SU-DHL-6 (cell line): ENCODE results near the gene TOP1.

Experiments
- H2AFZ ChIP-seq: fragments of 200-600 bp; sonication (generic); 2 replicates; pipeline ENCODE4 v1.6.1; 2014; ENCODE audit warnings: low read depth, mild to moderate bottlenecking, moderate library complexity, mixed read lengths, antibody characterized with exemption, low read length; ENCODE audit not compliant: severe bottlenecking
- H3F3A ChIP-seq: fragments of 200-600 bp; shearing (Covaris generic); 2 replicates; pipeline ENCODE4 v1.6.0; 2016; ENCODE audit warnings: antibody characterized with exemption, mild to moderate bottlenecking; ENCODE audit not compliant: insufficient read depth
- H3K27ac ChIP-seq: fragments of 200-600 bp; sonication (generic); 2 replicates; pipeline ENCODE4 v1.5.1; 2016; ENCODE audit warnings: low read depth, mild to moderate bottlenecking, low read length, moderate library complexity, mixed read lengths
- H3K27me3 ChIP-seq: fragments of 200-600 bp; sonication (generic), shearing (Covaris generic); 2 replicates; pipeline ENCODE4 v1.6.0; 2014; ENCODE audit warnings: mild to moderate bottlenecking, low read length
- H3K36me3 ChIP-seq: fragments of 200-600 bp; sonication (generic); 2 replicates; pipeline ENCODE4 v1.6.1; 2014; ENCODE audit warnings: mild to moderate bottlenecking, low read length, mixed read lengths
- H3K4me2 ChIP-seq: fragments of 300-600, 200-600 bp; shearing (Covaris generic), sonication (generic); 2 replicates; pipeline ENCODE4 v1.6.0; 2014; ENCODE audit warnings: low read length, low read depth, mild to moderate bottlenecking; ENCODE audit not compliant: poor library complexity, severe bottlenecking
- H3K4me3 ChIP-seq: fragments of 200-600 bp; sonication (generic); 2 replicates; pipeline ENCODE4 v1.5.1; 2014; ENCODE audit warnings: antibody characterized with exemption, low read length, mild to moderate bottlenecking, mixed read lengths; ENCODE audit not compliant: insufficient read depth, poor library complexity, severe bottlenecking
- H3K79me2 ChIP-seq: fragments of 200-600 bp; sonication (generic); 2 replicates; pipeline ENCODE4 v1.6.1; 2014; ENCODE audit warnings: mild to moderate bottlenecking, low read length, moderate library complexity; ENCODE audit not compliant: insufficient read depth
- H3K9ac ChIP-seq: fragments of 200-600 bp; sonication (generic); 2 replicates; pipeline ENCODE4 v1.7.0; 2014; ENCODE audit warnings: mild to moderate bottlenecking, low read length
- H3K9me2 ChIP-seq: fragments of 200-600 bp; sonication (generic); replicated peaks from 2 replicates; pipeline ENCODE4 v1.6.1; 2014; ENCODE audit warnings: low read length; ENCODE audit not compliant: insufficient read depth
- H3K9me3 ChIP-seq: fragments of 200-600 bp; sonication (generic); 2 replicates; pipeline ENCODE4 v1.6.1; 2014; ENCODE audit warnings: low read length, mixed read lengths; ENCODE audit not compliant: insufficient read depth
- H4K20me1 ChIP-seq: fragments of 200-600 bp; sonication (generic); 2 replicates; pipeline ENCODE4 v1.6.1; 2014; ENCODE audit warnings: low read depth, mild to moderate bottlenecking, antibody characterized with exemption, low read length, moderate library complexity, mixed read lengths
- CTCF ChIP-seq: fragments of 200-600 bp; sonication (generic); IDR thresholded peaks from one replicate; pipeline ENCODE4 v1.5.1; 2017; ENCODE audit warnings: antibody characterized with exemption, mild to moderate bottlenecking, low read length, moderate library complexity; ENCODE audit not compliant: insufficient read depth, poor library complexity, severe bottlenecking
- EZH2phosphoT487 ChIP-seq: fragments of 200-600 bp; sonication (generic), shearing (Covaris generic); conservative IDR thresholded peaks from 2 replicates; pipeline ENCODE4 v1.6.1; 2018; ENCODE audit warnings: mild to moderate bottlenecking, antibody characterized with exemption, low read length, moderate library complexity, mixed read lengths

TOP1 gene

GRCh38 chr20:41098703-41099250, 70.2 kb downstream of the TOP1 start:
- Histone ChIP-seq H3K27ac (no peak overlapping the region), H3K4me3 (no peak overlapping the region), H3F3A (peaks cover 14% of the 10 kb centered on the region), H3K36me3 (peaks cover 68% of the 10 kb centered on the region), H3K4me2 (no peak overlapping the region), H4K20me1 (no peaks in the 10 kb centered on the region), H3K9me3 (no peaks in the 10 kb centered on the region), H3K9me2 (no peaks in the 10 kb centered on the region), H3K79me2 (no peaks in the 10 kb centered on the region), H3K9ac (no peak overlapping the region), H2AFZ (no peak overlapping the region), H3K27me3 (no peaks in the 10 kb centered on the region)
- TF ChIP-seq EZH2phosphoT487 = no peak
- TF ChIP-seq CTCF = no peak

- no peak overlapping the region for H3K4me3 ChIP-seq
- no peak overlapping the region for H3K4me2 ChIP-seq
- no peaks in the 10 kb centered on the region for H3K27me3 ChIP-seq
- H3K36me3 ChIP-seq = peaks cover 70% of the 10 kb centered on the region
- H3K27ac ChIP-seq = no peak overlapping the region
- no peaks in the 10 kb centered on the region for H3K9me3 ChIP-seq
- no peaks in the 10 kb centered on the region for H4K20me1 ChIP-seq
- H3K9me2 ChIP-seq = no peaks in the 10 kb centered on the region
- H3K9ac ChIP-seq = no peak overlapping the region
- TF ChIP-seq CTCF (no peak), EZH2phosphoT487 (no peak)
- H3K79me2 ChIP-seq = no peaks in the 10 kb centered on the region
- H2AFZ ChIP-seq = no peak overlapping the region
- peaks cover 5% of the 10 kb centered on the region; the same call in 1 of the 2 replicates for H3F3A ChIP-seq
Observed at GRCh38 chr20:41100001-41100480, 71.4 kb downstream of the TOP1 start.

GRCh38 chr20:41101660-41102059, 73.0 kb downstream of the TOP1 start:
- peaks cover 74% of the 10 kb centered on the region for H3K36me3 ChIP-seq
- no peak for TF ChIP-seq CTCF
- no peak for TF ChIP-seq EZH2phosphoT487

More at GRCh38 chr20:41101660-41102059, 73.0 kb downstream of the TOP1 start:
- H3F3A ChIP-seq = peaks cover 3% of the 10 kb centered on the region
- no peaks in the 10 kb centered on the region for H3K27me3 ChIP-seq
- H3K9me3 ChIP-seq = no peaks in the 10 kb centered on the region
- no peak overlapping the region for H3K4me3 ChIP-seq
- H3K9ac ChIP-seq = no peak overlapping the region
- no peak overlapping the region for H2AFZ ChIP-seq
- H3K27ac ChIP-seq = no peak overlapping the region
- H3K79me2 ChIP-seq = no peaks in the 10 kb centered on the region
- H3K9me2 ChIP-seq = no peaks in the 10 kb centered on the region
- H4K20me1 ChIP-seq = no peaks in the 10 kb centered on the region
- no peak overlapping the region for H3K4me2 ChIP-seq
